Fibroblast of lung (primary cell): ENCODE measurements around the gene RHOT2.

Experiments
- EZH2 ChIP-seq: IDR thresholded peaks from 2 replicates; pipeline ENCODE4 v1.5.1; 2012; ENCODE audit warnings: low read length, control low read depth, mild to moderate bottlenecking; ENCODE audit errors: missing control alignments
- TF ChIP-seq, protein P1 (sequence below), 2 donors: IDR thresholded peaks in 1 of 2; conservative IDR thresholded peaks in 1 of 2; 1 replicate in 1 of 2; 2 replicates in 1 of 2; pipeline ENCODE4 v1.5.1; 2011 to 2012; ENCODE audit warnings: low read length in 2 of 2, control low read depth in 1 of 2, inconsistent platforms in 1 of 2, low read depth in 1 of 2, mild to moderate bottlenecking in 1 of 2

DNA sequence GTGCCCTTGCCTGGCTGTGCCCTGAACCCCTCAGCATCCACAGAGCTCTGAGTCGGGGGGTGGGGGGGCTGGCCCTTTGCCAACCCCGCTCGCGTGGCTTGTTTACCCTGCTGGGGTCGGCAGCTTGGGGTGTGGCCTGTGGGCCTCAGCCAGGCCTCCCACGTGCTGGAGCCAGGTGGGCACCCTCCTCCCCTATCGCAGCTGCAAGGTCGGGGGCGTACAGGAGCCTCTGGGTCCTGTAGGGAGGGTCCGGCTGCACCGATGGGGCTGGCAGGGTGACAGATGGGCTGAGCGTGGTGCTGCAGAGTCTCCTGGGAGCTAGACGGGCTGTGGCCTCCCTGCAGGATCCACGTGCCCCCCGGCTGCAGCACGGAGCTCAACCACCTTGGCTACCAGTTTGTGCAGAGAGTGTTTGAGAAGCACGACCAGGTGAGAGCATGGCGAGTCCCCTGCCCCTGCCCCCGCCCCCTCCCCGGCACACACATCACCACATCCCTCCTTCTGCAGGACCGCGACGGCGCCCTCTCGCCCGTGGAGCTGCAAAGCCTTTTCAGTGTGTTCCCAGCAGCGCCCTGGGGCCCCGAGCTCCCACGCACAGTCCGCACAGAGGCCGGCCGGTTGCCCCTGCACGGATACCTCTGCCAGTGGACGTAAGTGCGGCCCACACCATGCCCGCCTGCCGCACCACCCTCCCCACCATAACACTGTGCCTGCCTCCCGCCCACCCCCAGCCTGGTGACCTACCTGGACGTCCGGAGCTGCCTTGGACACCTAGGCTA lies 3.6 kb downstream of the RHOT2 start:
- TF ChIP-seq, protein P1, sequence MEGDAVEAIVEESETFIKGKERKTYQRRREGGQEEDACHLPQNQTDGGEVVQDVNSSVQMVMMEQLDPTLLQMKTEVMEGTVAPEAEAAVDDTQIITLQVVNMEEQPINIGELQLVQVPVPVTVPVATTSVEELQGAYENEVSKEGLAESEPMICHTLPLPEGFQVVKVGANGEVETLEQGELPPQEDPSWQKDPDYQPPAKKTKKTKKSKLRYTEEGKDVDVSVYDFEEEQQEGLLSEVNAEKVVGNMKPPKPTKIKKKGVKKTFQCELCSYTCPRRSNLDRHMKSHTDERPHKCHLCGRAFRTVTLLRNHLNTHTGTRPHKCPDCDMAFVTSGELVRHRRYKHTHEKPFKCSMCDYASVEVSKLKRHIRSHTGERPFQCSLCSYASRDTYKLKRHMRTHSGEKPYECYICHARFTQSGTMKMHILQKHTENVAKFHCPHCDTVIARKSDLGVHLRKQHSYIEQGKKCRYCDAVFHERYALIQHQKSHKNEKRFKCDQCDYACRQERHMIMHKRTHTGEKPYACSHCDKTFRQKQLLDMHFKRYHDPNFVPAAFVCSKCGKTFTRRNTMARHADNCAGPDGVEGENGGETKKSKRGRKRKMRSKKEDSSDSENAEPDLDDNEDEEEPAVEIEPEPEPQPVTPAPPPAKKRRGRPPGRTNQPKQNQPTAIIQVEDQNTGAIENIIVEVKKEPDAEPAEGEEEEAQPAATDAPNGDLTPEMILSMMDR (conservative IDR thresholded peaks at IDR 0.05 in 1 of 2, IDR thresholded peaks at IDR 0.05 in 1 of 2; ENCODE audit: low read depth in 1 of 2, low read length in 2 of 2): no peak
- TF ChIP-seq EZH2: no peak
